HG03064 (cell line): ENCODE results near the gene KCNN3.

Experiments used
- ATAC-seq: cut with Tn5 transposase; IDR thresholded peaks from one replicate; pipeline ENCODE4 v1.9.1; 2021; ENCODE audit warnings: low read depth; ENCODE audit not compliant: unreplicated experiment

The KCNN3 gene

GRCh38 chr1:154741741-154742495 is 128.2 kb downstream of the KCNN3 start:
- no peak for ATAC-seq

- ATAC-seq = no peak
These were observed 128.8 kb downstream of the KCNN3 start for GRCh38 chr1:154741327-154741726.

DNA sequence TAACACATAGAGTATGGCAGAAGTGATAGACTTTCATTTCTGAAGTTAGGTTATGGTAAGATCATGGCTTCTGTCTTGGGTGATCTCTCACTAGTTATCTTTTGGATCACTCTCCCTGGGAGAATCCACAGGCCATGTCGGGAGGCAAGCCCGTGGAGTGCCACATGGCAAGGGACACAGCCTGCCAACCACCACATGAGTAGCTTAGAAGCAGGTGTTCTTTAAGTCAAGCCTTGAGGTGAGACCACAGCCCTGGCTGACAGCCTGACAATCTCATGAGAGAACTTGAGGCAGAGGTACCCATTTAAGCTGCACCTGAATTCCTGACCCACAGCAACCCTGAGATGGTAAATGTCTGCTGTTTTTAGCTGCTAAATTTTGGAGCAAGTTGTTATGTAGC is 130.4 kb downstream of the KCNN3 start:
- no peak for ATAC-seq

GRCh38 chr1:154736841-154737240 is 133.2 kb downstream of the KCNN3 start:
- no peak for ATAC-seq

DNA sequence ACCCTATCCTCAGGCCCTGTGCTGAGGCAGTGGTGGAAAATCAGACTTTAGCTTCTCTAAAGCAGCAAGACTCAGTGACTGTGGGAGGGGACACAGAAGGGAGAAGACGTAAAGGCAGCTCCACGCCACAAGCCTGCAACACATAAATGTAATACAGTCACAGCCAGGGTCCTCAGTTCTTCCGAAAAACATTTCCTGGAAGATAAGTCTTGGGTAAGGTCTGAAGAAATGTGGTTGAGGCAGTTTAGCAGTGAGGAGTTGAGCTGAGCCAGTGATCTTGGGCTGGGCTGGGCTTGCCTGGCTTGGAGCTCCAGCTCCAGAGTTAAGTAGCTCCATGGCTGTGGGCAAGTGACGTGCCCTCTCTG is 134.3 kb downstream of the KCNN3 start:
- ATAC-seq = no peak

DNA sequence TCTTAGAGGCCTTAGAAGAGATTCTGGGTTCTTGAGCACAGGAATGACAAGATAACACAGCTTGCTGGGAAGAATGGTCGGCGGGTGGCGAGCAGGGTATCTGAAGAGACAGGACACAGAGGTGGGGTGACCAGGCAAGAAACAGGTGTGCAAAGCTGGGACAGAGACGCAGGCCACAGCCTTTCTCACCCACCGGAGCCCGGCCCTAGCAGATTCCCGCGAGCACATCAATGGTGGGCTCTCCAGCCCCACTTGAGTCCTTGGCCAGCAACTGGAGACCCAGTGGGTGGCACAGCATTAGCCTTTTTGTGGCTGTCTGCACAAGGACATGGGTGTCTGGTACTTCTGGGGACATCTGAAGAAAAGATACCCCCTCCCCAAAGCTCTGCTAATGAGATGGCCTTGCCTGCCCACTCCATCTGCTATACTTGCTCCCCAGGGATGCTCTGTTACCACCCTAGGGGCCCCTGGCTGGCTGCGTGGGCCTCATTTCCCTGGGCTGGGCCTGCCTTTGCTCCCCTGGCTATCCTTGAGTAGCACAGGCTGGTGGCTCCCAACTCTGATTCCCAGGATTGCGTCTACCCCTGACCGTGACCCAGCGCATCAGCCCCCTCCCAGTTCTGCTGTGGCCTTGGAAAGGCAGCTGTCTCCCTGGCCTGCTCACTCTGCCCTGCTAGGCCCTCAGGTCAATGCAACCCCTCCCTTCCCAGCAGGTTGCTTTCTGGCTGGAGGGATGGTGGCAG is 134.8 kb downstream of the KCNN3 start:
- ATAC-seq = no peak

DNA sequence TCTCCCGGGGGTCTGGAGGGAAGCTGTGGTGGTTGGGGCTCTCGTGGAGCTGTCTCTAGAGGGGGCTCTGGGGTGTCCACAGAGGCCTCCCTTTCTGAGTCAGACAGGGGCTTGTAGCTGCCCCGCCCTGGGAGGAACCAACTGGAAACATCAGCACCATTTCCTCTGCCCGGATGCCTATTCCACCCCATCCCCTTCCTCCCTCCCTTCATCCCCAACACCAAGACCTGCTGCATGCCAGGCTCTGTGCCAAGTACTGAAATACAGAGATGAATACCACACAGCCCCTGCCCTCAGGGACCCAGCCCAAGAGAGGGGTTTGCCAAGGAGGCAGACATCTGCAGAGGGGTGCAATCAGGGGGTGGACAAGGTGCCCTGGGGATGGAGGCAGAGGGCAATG is 136.5 kb downstream of the KCNN3 start:
- no peak for ATAC-seq

DNA sequence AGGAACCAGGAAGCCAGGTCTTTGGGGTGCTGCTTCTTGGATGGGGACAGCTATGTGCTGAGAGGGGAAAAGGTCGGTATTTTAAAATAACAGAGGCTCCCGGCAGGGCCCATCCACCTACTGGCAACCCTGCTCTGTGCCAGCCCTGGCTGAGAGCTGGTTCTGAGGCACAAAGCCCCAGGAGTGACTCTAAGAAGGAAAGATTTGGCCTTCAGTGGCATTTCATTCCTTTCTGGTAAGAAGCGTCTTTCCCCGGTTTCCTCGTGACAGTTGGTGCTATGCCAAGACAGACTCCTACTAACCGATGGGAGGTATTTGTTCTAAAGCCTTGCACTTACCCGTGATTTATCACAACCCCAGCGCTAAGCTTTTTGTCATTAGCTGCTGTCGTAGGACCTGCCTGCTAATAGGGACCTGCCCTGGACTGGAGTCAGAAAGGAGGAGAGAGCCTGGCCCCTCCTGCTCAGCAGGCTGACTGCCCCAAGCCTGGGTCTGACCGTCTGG is 139.0 kb downstream of the KCNN3 start:
- no peak for ATAC-seq

GRCh38 chr1:154730259-154730658 is 139.8 kb downstream of the KCNN3 start:
- no peak for ATAC-seq

GRCh38 chr1:154729577-154729976 is 140.5 kb downstream of the KCNN3 start:
- ATAC-seq = no peak

DNA sequence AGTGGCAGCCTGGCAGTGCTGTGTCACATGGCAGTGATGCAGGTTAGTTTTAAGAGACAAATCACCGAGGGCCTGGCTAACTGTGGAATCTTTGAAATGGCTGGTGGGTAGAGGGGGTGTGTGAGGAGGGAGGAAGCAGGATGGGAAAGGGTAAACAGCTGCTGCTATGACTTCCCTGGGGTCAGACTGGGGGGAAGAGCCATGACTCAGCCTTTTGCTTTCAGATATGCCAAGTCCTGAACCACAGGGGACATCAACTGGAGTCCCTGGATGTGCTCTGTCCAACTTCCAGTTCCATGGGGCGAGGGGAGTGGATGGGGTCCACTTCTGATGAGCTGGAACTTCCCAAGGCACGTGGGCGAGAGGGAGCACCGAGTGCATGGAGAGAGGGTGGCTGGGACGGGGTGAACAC is 141.0 kb downstream of the KCNN3 start:
- ATAC-seq = no peak

DNA sequence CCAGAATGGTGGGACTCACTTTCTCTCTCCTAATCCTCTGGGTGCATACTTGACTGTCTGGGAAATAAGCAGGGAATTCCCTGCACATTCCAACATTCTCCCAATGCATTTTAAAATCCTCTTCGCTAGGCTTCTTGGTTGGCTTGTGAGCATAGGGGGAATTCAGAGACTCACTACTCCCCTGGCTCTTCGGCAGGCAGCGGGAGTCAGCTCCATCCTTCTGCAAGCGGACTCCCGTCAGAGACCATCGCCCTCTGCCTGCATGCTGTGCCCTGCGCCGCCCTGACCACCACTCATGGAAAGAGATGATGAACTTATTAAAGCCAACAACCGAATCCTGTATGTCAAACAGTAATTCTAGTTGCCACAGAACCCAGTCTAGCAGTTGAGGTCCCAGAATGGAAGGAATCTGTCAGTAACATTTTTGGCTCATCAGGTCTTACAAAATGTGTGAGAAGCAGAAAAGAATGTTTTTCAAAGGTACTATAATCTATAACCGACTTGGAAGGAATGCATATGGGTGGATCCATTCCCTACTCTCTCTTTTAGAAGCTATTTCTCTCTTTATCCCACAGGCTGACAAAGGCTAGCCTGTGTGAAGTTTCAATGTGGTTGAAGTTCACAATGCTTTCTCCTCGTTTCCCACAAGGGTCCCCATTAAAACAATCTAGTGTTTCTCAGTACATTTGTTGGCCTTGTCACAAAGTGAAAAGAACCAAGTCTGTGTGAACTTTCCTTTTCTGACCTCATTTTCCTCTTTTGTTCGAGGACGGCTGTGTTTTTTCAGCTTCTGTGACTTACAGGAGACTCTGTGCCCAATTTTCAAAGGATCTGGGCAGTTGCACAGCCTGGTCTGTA is 143.0 kb downstream of the KCNN3 start:
- ATAC-seq = no peak

- ATAC-seq = no peak
These were observed 143.6 kb downstream of the KCNN3 start for GRCh38 chr1:154726443-154726842.

GRCh38 chr1:154725865-154726264 is 144.2 kb downstream of the KCNN3 start:
- ATAC-seq = no peak

GRCh38 chr1:154720328-154721297 is 149.5 kb downstream of the KCNN3 start:
- no peak for ATAC-seq

- no peak for ATAC-seq
These were observed 150.3 kb downstream of the KCNN3 start for GRCh38 chr1:154719586-154720327.

GRCh38 chr1:154718566-154718965 is 151.5 kb downstream of the KCNN3 start:
- no peak for ATAC-seq

DNA sequence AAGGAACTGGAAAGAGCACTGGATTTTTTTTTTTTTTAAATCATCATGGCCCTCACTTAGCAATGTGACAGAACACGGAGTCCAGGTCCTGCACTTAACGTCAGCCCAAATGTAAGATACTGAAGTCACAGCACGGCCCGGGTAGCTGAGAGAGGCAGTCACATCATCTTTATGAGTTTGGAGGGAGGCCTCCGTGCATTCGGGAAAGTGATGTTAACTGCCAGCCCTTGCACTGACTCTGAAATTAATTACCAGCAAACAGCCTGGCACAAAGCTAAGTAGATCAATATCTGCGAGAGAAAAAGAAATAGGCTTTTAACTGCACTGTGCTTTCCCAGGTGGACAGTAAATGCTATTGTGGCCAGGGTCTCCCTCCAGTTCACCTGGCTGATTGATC is 152.6 kb downstream of the KCNN3 start:
- no peak for ATAC-seq
